ENCODE measurements around the gene POLD4.

POLD4 gene

DNA sequence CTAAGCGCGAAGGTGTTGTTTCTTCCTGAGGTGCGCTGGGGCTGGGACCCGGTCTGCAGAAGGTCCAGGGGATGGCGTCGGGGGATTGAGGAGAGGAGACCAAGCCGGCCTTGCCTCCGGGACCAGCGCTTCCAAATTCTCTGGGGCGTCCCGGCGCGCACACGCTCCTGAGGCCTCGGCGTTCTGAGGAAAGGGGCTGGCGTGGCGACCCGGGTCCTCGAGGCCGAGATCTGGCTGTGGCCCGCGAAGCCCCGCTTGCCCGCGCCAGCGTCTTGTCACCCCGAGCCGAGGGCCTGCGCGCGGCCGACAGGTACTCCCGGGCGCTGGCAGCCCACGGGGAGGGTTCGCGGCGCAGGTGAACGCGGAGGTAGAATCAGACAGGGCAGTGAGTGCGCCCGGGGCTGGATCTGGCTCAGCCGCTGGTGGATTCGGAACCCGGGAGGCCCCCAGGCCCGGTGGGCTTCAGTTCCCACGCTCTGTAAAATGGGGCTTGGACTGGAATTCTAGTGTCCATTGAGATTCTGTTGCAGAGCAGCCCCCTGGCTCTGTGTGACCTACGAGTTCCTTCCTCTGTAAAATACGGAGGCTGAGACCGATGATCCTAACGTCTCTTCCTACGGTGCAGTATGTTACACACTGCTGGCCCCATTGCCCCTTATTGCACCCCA, 35.3 kb downstream of the POLD4 start:
- no peak for DNase-seq (ENCODE audit: low read depth)
- H3K4me3 ChIP-seq (ENCODE audit: low read depth, low read length) = peak overlapping the region; percentile 84
- TF ChIP-seq, protein P1, sequence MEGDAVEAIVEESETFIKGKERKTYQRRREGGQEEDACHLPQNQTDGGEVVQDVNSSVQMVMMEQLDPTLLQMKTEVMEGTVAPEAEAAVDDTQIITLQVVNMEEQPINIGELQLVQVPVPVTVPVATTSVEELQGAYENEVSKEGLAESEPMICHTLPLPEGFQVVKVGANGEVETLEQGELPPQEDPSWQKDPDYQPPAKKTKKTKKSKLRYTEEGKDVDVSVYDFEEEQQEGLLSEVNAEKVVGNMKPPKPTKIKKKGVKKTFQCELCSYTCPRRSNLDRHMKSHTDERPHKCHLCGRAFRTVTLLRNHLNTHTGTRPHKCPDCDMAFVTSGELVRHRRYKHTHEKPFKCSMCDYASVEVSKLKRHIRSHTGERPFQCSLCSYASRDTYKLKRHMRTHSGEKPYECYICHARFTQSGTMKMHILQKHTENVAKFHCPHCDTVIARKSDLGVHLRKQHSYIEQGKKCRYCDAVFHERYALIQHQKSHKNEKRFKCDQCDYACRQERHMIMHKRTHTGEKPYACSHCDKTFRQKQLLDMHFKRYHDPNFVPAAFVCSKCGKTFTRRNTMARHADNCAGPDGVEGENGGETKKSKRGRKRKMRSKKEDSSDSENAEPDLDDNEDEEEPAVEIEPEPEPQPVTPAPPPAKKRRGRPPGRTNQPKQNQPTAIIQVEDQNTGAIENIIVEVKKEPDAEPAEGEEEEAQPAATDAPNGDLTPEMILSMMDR (IDR thresholded peaks at IDR 0.05; ENCODE audit: low read depth, low read length, missing control alignments) = no peak

DNA sequence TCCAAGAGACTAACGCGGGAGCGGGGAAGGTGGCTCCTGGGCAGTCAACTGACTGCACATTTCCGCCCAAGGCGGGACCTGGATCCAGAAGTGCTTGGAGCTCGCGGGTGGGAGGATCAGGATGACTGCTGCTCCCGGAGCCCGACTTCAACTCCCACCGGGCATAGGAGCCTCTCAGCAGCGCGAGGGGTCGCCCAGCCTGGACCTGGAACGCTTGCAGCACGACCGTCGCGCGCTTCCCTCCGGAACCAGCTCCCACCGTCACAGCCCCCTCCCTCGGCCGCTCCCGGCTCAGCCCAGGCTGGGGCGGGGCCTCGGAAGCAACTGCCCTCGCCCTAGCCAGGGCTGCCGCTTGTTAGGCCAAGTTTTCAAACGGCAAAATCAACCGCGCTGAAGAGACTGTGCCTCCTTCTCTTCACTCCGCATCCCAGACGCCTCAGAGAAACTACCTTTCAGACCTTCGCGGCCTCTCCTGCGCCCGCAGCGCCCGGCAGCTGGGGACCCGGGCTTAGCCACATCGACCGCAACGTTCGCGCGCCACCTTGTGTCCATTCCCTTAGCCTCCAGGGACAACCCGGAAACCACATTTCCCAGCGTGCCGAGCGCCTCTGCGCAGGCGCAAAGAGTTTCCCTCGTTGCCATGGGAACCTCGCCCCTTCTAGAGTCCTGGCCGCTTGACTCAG, 36.0 kb downstream of the POLD4 start:
- TF ChIP-seq, protein P1 (IDR thresholded peaks at IDR 0.05; ENCODE audit: low read depth, low read length, missing control alignments) = peak; percentile 86
- DNase-seq (ENCODE audit: low read depth) = peak; percentile 85
- H3K4me3 ChIP-seq (ENCODE audit: low read depth, low read length) = peak overlapping the region; percentile 84

DNA sequence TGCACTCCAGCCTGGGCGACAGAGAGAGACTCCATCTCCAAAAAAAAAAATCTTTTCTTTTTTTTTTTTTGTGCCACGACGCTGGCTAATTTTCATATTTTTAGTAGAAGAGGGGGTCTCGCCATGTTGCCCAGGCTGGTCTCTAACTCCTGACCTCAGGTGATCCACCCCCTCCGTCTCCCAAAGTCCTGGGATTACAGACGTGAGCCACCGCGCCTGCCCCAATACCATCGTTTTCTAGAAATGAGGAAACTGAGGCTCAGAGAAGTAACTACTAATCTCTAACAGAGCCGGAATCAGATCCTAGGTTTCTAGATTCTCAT, 36.5 kb downstream of the POLD4 start:
- DNase-seq (ENCODE audit: low read depth) = no peak
- peak overlapping the region; percentile 84 for H3K4me3 ChIP-seq (ENCODE audit: low read depth, low read length)
- TF ChIP-seq, protein P1 (IDR thresholded peaks at IDR 0.05; ENCODE audit: low read depth, low read length, missing control alignments) = no peak

DNA sequence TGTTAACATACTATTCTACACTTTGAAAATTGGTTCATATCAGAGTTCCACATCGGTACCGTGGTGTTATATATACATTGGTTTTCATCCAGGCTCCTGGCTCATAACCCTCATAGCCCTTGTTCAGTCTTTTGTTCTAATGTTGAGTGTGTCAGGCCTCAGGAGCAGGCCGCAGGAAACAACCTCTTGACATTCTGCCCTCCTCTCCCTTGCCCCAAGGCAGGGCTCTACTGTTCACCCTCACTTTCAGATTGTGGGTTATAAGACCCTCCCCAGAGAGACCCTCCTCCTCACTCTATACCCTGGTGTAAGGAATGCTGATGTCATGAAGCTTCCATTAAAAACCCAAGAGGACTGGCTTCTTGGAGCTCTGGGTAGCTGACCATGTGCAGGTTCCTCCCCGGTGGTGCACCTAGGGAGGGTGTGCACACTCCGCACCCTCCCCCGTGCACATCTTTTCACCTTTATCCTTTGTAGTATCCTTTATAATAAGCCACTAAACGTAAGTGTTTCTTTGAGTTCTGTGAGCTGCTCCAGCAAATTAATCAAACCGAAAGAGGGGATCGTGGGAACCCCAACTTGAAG, 37.9 kb downstream of the POLD4 start:
- TF ChIP-seq, protein P1 (IDR thresholded peaks at IDR 0.05; ENCODE audit: low read depth, low read length, missing control alignments) = no peak
- no peak overlapping the region for H3K4me3 ChIP-seq (ENCODE audit: low read depth, low read length)
- no peak for DNase-seq (ENCODE audit: low read depth)

DNA sequence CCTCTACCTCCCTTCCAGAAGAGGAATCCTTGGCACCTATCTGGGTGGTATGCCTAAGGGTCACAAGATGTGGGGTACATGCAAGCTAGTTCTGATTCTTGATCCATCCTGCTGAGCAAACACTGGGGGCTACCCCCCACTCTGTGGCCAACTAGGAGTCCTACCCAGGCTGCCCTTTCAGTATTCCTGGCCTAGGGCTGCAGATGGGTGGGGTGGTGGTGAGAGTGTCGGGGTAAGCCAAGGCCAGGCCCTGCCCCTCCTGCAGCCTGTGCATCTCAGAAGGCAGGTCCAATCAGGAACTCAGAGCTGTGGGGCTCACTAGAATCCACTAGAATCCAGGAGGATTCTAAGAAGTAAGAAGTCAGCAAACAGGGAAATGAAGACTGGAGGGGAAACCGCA, 39.1 kb downstream of the POLD4 start:
- no peak overlapping the region for H3K4me3 ChIP-seq (ENCODE audit: low read depth, low read length)
- TF ChIP-seq, protein P1 (IDR thresholded peaks at IDR 0.05; ENCODE audit: low read depth, low read length, missing control alignments) = no peak
- no peak for DNase-seq (ENCODE audit: low read depth)

DNA sequence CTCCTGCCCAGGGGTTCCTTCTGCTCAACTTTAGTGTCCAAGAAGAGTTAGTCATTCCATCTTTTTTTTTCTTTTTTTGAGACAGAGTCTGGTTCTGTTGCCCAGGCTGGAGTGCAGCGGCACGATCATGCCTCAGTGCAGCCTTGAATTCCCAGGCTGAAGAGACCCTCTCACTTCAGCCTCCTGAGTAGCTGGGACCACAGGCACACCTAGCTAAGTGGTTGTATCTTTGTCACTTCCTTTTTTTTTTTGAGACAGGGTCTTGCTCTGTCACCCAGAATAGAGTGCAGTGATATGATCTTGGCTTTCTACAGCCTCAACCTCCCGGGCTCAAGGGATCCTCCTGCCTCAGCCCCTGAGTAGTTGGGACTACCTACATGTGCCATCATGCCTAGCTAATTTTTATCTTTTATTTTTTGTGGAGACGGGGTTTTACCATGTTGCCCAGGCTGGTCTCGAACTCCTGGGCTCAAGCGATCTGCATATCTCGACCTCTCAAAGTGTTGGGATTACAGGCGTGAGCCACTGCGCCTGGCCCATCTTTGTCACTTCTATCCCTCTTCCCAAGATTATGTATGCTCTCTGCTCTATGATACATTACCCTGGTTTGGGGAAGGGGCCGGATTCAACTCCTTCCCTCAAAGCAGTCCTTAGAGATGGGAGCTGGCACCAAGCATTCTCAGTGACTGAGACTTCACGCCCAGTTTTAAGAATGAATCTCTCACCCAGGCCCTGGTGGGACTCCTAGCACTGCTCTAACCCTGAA, 40.0 kb downstream of the POLD4 start:
- TF ChIP-seq, protein P1 (IDR thresholded peaks at IDR 0.05; ENCODE audit: low read depth, low read length, missing control alignments) = no peak
- no peak for DNase-seq (ENCODE audit: low read depth)
- H3K4me3 ChIP-seq (ENCODE audit: low read depth, low read length) = no peak overlapping the region
